ENCODE data around the gene EFNA1. TPM values are rescaled to one million over a fixed set of nuclear protein-coding genes. Genes with fewer than 3 reads are reported as not detected.

Gene EFNA1
- total and polyA plus RNA-seq, 2 of the 13 experiments (the other 11 are each of a cell fraction or from before 2014, with no cell fraction given), result 81.8 to 874 TPM

DNA sequence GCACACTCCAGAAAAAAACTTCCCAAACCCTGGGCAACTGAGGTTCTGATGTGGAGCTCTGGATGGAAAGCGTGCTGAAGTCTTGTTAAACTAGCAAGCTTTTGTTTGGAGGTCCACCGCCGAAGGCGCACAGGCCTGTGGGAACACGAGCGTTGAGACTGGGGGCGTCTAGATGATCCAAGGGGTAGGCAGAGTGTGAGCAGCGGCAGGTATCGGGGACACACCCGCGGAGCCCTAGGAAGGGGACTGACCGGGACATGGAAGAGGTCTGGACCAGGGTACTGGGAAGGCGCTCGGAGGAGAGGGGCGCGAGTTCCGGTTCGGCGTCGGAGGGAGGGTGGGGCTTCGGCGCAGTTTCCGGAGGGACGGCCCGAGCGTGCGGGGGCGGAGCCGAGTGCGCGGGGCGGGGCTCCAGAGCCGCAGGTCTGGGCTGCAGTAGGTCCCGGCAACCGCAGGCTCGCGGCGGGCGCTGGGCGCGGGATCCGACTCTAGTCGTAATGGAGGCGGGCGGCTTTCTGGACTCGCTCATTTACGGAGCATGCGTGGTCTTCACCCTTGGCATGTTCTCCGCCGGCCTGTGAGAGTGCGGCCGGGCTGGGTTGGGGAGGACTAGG is 7.8 kb downstream of the EFNA1 start, which contains the start of gene SLC50A1 (continued):
- TF ChIP-seq ZNF383 (CRISPR knock-in tag; IDR thresholded peaks at IDR 0.05; ENCODE audit: borderline replicate concordance) (peak; percentile 63; the same call in 1 of the 2 replicates), POGZ (CRISPR knock-in tag; IDR thresholded peaks at IDR 0.05) (peak; percentile 57; the same call in 1 of the 2 replicates), ONECUT2 (CRISPR knock-in tag; IDR thresholded peaks at IDR 0.05) (no peak), ZNF75D (CRISPR knock-in tag; IDR thresholded peaks at IDR 0.05; ENCODE audit: borderline replicate concordance) (no peak), GATAD2A (CRISPR knock-in tag; IDR thresholded peaks at IDR 0.05) (0 out of 2 replicates have a peak, but pooled peaks have one; percentile 4), ZNF44 (CRISPR knock-in tag; IDR thresholded peaks at IDR 0.05) (no peak), ZNF772 (CRISPR knock-in tag; IDR thresholded peaks at IDR 0.05) (peak; percentile 55; the same call in 1 of the 2 replicates), GABPB1 (CRISPR knock-in tag; IDR thresholded peaks at IDR 0.05) (peak; percentile 93), REL (CRISPR knock-in tag; conservative IDR thresholded peaks at IDR 0.05) (no peak; the same call in 1 of the 2 replicates), TAF15 (IDR thresholded peaks at IDR 0.05; ENCODE audit: low read depth, low read length, poor library complexity, severe bottlenecking) (peak; percentile 99), NR2F1 (CRISPR knock-in tag; IDR thresholded peaks at IDR 0.05) (no peak), CREM (IDR thresholded peaks at IDR 0.05) (no peak; the same call in 1 of the 2 replicates), CREM (CRISPR knock-in tag; IDR thresholded peaks at IDR 0.05) (no peak), ZNF224 (CRISPR knock-in tag; IDR thresholded peaks at IDR 0.05) (0 out of 2 replicates have a peak, but pooled peaks have one; percentile 90), BRF2 (CRISPR knock-in tag; IDR thresholded peaks at IDR 0.05) (0 out of 2 replicates have a peak, but pooled peaks have one; percentile 43), REXO4 (CRISPR knock-in tag; IDR thresholded peaks at IDR 0.05; ENCODE audit: borderline replicate concordance) (no peak), ZMYM2 (CRISPR knock-in tag; IDR thresholded peaks at IDR 0.05) (0 out of 2 replicates have a peak, but pooled peaks have one; percentile 81), SAFB2 (CRISPR knock-in tag; IDR thresholded peaks at IDR 0.05; ENCODE audit: borderline replicate concordance, low read depth) (peak; percentile 96), ZNF724P (CRISPR knock-in tag; IDR thresholded peaks at IDR 0.05; ENCODE audit: borderline replicate concordance) (0 out of 2 replicates have a peak, but pooled peaks have one; percentile 54)
- TF ChIP-seq, protein P1, sequence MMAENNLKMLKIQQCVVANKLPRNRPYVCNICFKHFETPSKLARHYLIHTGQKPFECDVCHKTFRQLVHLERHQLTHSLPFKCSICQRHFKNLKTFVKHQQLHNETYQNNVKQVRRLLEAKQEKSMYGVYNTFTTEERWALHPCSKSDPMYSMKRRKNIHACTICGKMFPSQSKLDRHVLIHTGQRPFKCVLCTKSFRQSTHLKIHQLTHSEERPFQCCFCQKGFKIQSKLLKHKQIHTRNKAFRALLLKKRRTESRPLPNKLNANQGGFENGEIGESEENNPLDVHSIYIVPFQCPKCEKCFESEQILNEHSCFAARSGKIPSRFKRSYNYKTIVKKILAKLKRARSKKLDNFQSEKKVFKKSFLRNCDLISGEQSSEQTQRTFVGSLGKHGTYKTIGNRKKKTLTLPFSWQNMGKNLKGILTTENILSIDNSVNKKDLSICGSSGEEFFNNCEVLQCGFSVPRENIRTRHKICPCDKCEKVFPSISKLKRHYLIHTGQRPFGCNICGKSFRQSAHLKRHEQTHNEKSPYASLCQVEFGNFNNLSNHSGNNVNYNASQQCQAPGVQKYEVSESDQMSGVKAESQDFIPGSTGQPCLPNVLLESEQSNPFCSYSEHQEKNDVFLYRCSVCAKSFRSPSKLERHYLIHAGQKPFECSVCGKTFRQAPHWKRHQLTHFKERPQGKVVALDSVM (CRISPR knock-in tag; IDR thresholded peaks at IDR 0.05), result peak; percentile 6; the same call in 1 of the 2 replicates
- TF ChIP-seq, protein P2, sequence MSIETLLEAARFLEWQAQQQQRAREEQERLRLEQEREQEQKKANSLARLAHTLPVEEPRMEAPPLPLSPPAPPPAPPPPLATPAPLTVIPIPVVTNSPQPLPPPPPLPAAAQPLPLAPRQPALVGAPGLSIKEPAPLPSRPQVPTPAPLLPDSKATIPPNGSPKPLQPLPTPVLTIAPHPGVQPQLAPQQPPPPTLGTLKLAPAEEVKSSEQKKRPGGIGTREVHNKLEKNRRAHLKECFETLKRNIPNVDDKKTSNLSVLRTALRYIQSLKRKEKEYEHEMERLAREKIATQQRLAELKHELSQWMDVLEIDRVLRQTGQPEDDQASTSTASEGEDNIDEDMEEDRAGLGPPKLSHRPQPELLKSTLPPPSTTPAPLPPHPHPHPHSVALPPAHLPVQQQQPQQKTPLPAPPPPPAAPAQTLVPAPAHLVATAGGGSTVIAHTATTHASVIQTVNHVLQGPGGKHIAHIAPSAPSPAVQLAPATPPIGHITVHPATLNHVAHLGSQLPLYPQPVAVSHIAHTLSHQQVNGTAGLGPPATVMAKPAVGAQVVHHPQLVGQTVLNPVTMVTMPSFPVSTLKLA (IDR thresholded peaks at IDR 0.05), result peak; percentile 59
- TF ChIP-seq, protein P3, sequence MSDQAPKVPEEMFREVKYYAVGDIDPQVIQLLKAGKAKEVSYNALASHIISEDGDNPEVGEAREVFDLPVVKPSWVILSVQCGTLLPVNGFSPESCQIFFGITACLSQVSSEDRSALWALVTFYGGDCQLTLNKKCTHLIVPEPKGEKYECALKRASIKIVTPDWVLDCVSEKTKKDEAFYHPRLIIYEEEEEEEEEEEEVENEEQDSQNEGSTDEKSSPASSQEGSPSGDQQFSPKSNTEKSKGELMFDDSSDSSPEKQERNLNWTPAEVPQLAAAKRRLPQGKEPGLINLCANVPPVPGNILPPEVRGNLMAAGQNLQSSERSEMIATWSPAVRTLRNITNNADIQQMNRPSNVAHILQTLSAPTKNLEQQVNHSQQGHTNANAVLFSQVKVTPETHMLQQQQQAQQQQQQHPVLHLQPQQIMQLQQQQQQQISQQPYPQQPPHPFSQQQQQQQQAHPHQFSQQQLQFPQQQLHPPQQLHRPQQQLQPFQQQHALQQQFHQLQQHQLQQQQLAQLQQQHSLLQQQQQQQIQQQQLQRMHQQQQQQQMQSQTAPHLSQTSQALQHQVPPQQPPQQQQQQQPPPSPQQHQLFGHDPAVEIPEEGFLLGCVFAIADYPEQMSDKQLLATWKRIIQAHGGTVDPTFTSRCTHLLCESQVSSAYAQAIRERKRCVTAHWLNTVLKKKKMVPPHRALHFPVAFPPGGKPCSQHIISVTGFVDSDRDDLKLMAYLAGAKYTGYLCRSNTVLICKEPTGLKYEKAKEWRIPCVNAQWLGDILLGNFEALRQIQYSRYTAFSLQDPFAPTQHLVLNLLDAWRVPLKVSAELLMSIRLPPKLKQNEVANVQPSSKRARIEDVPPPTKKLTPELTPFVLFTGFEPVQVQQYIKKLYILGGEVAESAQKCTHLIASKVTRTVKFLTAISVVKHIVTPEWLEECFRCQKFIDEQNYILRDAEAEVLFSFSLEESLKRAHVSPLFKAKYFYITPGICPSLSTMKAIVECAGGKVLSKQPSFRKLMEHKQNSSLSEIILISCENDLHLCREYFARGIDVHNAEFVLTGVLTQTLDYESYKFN (CRISPR knock-in tag; conservative IDR thresholded peaks at IDR 0.05), result peak; percentile 49; the same call in 1 of the 2 replicates

Measured in HepG2 (cell line).